ENCODE results near the gene AKAP1. TPM values are rescaled to one million over a fixed set of nuclear protein-coding genes. Genes with fewer than 3 reads are reported as not detected.

Gene AKAP1
- polyA plus RNA-seq, 1 experiment, result 6.5 TPM

DNA sequence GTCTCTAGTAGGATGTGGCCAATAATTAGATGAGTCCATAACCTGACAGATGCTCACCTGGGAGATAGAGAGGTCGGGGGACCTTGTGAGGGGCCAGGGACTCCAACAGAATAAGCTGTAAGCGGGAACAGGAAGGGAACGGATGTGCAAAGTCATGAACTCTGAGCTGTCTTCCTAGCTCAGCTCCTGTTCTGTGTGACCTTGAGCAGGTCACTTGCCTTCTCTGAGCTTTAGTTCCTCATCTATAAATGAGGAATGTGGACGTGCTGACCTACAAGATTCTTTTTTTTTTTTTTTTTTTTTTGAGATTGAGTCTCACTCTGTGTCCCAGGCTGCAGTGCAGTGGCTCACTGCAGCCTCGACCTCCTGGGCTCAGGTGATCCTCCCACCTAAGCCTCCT is 58.9 kb downstream of the AKAP1 start:
- ChIA-PET POLR2A (no interaction called here), CTCF (interaction anchor here (1.5 to 2.5 kb wide), 2 partner anchors 528 to 690 kb away, joined by 4 to 10 read pairs; no protein-coding TSS in a partner anchor)
- H3K27me3 ChIP-seq (ENCODE audit: control insufficient read depth, insufficient read depth, low read length), result peaks cover 5% of the 10 kb centered on the region
- no peak overlapping the region for H3K4me3 ChIP-seq (ENCODE audit: low read depth, low read length)
- no peak overlapping the region for H3K27ac ChIP-seq (ENCODE audit: low read depth, low read length)
- H3K9me3 ChIP-seq (ENCODE audit: control insufficient read depth, insufficient read depth, low read length), result no peaks in the 10 kb centered on the region
- TF ChIP-seq CTCF (IDR thresholded peaks at IDR 0.05; ENCODE audit: low read depth, low read length), result no peak
- no peak for DNase-seq (ENCODE audit: low read depth, low spot score)

- H3K4me3 ChIP-seq (ENCODE audit: low read depth, low read length), result no peak overlapping the region
- ChIA-PET CTCF (interaction anchor here (1.0 to 1.5 kb wide), 3 partner anchors 453 to 603 kb away, joined by 3 to 4 read pairs (median 4); no protein-coding TSS in a partner anchor), POLR2A (no interaction called here)
- no peak overlapping the region for H3K27ac ChIP-seq (ENCODE audit: low read depth, low read length)
- no peak for TF ChIP-seq CTCF (IDR thresholded peaks at IDR 0.05; ENCODE audit: low read depth, low read length)
- H3K27me3 ChIP-seq (ENCODE audit: control insufficient read depth, insufficient read depth, low read length), result peaks cover 8% of the 10 kb centered on the region
- H3K9me3 ChIP-seq (ENCODE audit: control insufficient read depth, insufficient read depth, low read length), result no peaks in the 10 kb centered on the region
- DNase-seq (ENCODE audit: low read depth, low spot score), result no peak
These were observed 59.5 kb downstream of the AKAP1 start for GRCh38 chr17:57144567-57144966.

- ChIA-PET POLR2A (no interaction called here), CTCF (interaction anchor here (0.5 to 1.4 kb wide), 4 partner anchors 13 to 602 kb away, joined by 3 to 4 read pairs (median 4); no protein-coding TSS in a partner anchor)
- Histone ChIP-seq H3K9me3 (ENCODE audit: control insufficient read depth, insufficient read depth, low read length) (no peaks in the 10 kb centered on the region), H3K4me3 (ENCODE audit: low read depth, low read length) (no peak overlapping the region), H3K27ac (ENCODE audit: low read depth, low read length) (no peak overlapping the region), H3K27me3 (ENCODE audit: control insufficient read depth, insufficient read depth, low read length) (peaks cover 8% of the 10 kb centered on the region)
- no peak for TF ChIP-seq CTCF (IDR thresholded peaks at IDR 0.05; ENCODE audit: low read depth, low read length)
- DNase-seq (ENCODE audit: low read depth, low spot score), result no peak
These were observed 60.3 kb downstream of the AKAP1 start for GRCh38 chr17:57145347-57145746.

GRCh38 chr17:57146273-57146672 is 61.2 kb downstream of the AKAP1 start:
- no peaks in the 10 kb centered on the region for H3K9me3 ChIP-seq (ENCODE audit: control insufficient read depth, insufficient read depth, low read length)
- no peak overlapping the region for H3K4me3 ChIP-seq (ENCODE audit: low read depth, low read length)
- no peak for DNase-seq (ENCODE audit: low read depth, low spot score)
- no peak overlapping the region for H3K27ac ChIP-seq (ENCODE audit: low read depth, low read length)
- POLR2A ChIA-PET, result no interaction called here
- CTCF ChIA-PET, result interaction anchor here (0.7 to 1.4 kb wide), 2 partner anchors 97 to 526 kb away, joined by 3 to 4 read pairs; no protein-coding TSS in a partner anchor
- H3K27me3 ChIP-seq (ENCODE audit: control insufficient read depth, insufficient read depth, low read length), result peaks cover 8% of the 10 kb centered on the region
- no peak for TF ChIP-seq CTCF (IDR thresholded peaks at IDR 0.05; ENCODE audit: low read depth, low read length)

DNA sequence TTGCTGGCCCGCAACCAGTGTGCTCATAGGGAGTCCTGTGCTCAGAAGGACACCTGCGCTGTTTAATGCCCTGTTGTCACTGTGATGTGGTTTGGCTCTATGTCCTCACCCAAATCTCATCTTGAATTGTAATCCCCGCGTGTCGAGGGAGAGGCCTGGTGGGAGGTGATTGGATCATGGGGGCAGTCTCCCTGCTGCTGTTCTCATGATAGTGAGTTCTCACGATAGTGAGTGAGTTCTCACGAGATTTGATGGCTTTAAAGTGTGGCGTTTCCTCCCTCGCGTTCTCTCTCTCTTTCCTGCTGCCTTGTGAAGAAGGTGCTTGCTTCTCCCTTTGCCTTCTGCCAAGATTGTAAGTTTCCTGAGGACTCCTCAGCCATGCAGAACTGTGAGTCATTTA is 66.8 kb downstream of the AKAP1 start:
- no peak for DNase-seq (ENCODE audit: low read depth, low spot score)
- no peak for TF ChIP-seq CTCF (IDR thresholded peaks at IDR 0.05; ENCODE audit: low read depth, low read length)
- H3K27me3 ChIP-seq (ENCODE audit: control insufficient read depth, insufficient read depth, low read length), result peaks cover 10% of the 10 kb centered on the region
- H3K9me3 ChIP-seq (ENCODE audit: control insufficient read depth, insufficient read depth, low read length), result no peaks in the 10 kb centered on the region
- no peak overlapping the region for H3K27ac ChIP-seq (ENCODE audit: low read depth, low read length)
- POLR2A ChIA-PET, result no interaction called here
- H3K4me3 ChIP-seq (ENCODE audit: low read depth, low read length), result no peak overlapping the region
- CTCF ChIA-PET, result no interaction called here
